HEK293 (cell line): Measurements from ENCODE around the gene EBP.

Experiments
- EGR2 ChIP-seq: fragments of 450-650 bp; formaldehyde crosslinking; IDR thresholded peaks from 2 replicates; pipeline ENCODE4 v1.5.1; 2016; ENCODE audit warnings: low read depth, missing biosample characterization, missing genetic modification characterization
- HOXD13 ChIP-seq: sonication (generic); formaldehyde crosslinking; IDR thresholded peaks from 2 replicates; pipeline ENCODE4 v1.8.0; 2022; ENCODE audit warnings: missing genetic modification reagents, borderline replicate concordance
- KLF1 ChIP-seq: fragments of 450-650 bp; formaldehyde crosslinking; IDR thresholded peaks from 2 replicates; pipeline ENCODE4 v1.5.1; 2016; ENCODE audit warnings: missing biosample characterization, missing genetic modification characterization
- KLF10 ChIP-seq: fragments of 450-650 bp; IDR thresholded peaks from 2 replicates; pipeline ENCODE4 v1.5.1; 2018; ENCODE audit warnings: missing biosample characterization, mild to moderate bottlenecking, missing genetic modification characterization
- KLF16 ChIP-seq: fragments of 450-650 bp; formaldehyde crosslinking; IDR thresholded peaks from 2 replicates; pipeline ENCODE4 v1.5.1; 2017; ENCODE audit warnings: missing biosample characterization, missing genetic modification characterization
- SCRT1 ChIP-seq: fragments of 450-650 bp; formaldehyde crosslinking; IDR thresholded peaks from 2 replicates; pipeline ENCODE4 v1.5.1; 2016; ENCODE audit warnings: missing biosample characterization, missing genetic modification characterization, borderline replicate concordance
- SP2 ChIP-seq: fragments of 450-650 bp; formaldehyde crosslinking; IDR thresholded peaks from 2 replicates; pipeline ENCODE4 v1.5.1; 2016; ENCODE audit warnings: missing biosample characterization, missing genetic modification characterization
- SP7 ChIP-seq: fragments of 450-650 bp; formaldehyde crosslinking; IDR thresholded peaks from 2 replicates; pipeline ENCODE4 v1.5.1; 2016; ENCODE audit warnings: missing biosample characterization, missing genetic modification characterization
- YY2 ChIP-seq: fragments of 450-650 bp; formaldehyde crosslinking; IDR thresholded peaks from 2 replicates; pipeline ENCODE4 v1.5.1; 2016; ENCODE audit warnings: missing biosample characterization, missing genetic modification characterization
- ZBTB48 ChIP-seq: fragments of 450-650 bp; formaldehyde crosslinking; IDR thresholded peaks from 2 replicates; pipeline ENCODE4 v1.5.1; 2016; ENCODE audit warnings: missing biosample characterization, missing genetic modification characterization
- ZBTB8A ChIP-seq: fragments of 450-650 bp; formaldehyde crosslinking; IDR thresholded peaks from 2 replicates; pipeline ENCODE4 v1.5.1; 2016; ENCODE audit warnings: missing biosample characterization, missing genetic modification characterization
- ZFHX2 ChIP-seq: fragments of 450-650 bp; formaldehyde crosslinking; conservative IDR thresholded peaks from 2 replicates; pipeline ENCODE4 v1.5.1; 2016; ENCODE audit warnings: missing biosample characterization, missing genetic modification characterization
- ZNF10 ChIP-seq: fragments of 450-650 bp; formaldehyde crosslinking; IDR thresholded peaks from 2 replicates; pipeline ENCODE4 v1.5.1; 2017; ENCODE audit warnings: missing biosample characterization, missing genetic modification characterization
- ZNF112 ChIP-seq: fragments of 450-650 bp; formaldehyde crosslinking; IDR thresholded peaks from 2 replicates; pipeline ENCODE4 v1.5.0; 2017; ENCODE audit warnings: missing biosample characterization, missing genetic modification characterization
- ZNF169 ChIP-seq: fragments of 450-650 bp; formaldehyde crosslinking; IDR thresholded peaks from 2 replicates; pipeline ENCODE4 v1.5.1; 2016; ENCODE audit warnings: missing biosample characterization, missing genetic modification characterization
- ZNF175 ChIP-seq: fragments of 450-650 bp; formaldehyde crosslinking; IDR thresholded peaks from 2 replicates; pipeline ENCODE4 v1.5.1; 2016; ENCODE audit warnings: missing biosample characterization, missing genetic modification characterization
- ZNF2 ChIP-seq: fragments of 450-650 bp; formaldehyde crosslinking; IDR thresholded peaks from 2 replicates; pipeline ENCODE4 v1.5.1; 2016; ENCODE audit warnings: missing biosample characterization, missing genetic modification characterization
- ZNF214 ChIP-seq: fragments of 450-650 bp; formaldehyde crosslinking; IDR thresholded peaks from 2 replicates; pipeline ENCODE4 v1.5.1; 2017; ENCODE audit warnings: missing biosample characterization, mild to moderate bottlenecking, missing genetic modification characterization, borderline replicate concordance
- ZNF221 ChIP-seq: fragments of 450-650 bp; formaldehyde crosslinking; IDR thresholded peaks from 2 replicates; pipeline ENCODE4 v1.5.1; 2017; ENCODE audit warnings: missing biosample characterization, missing genetic modification characterization, borderline replicate concordance
- ZNF391 ChIP-seq: fragments of 450-650 bp; formaldehyde crosslinking; IDR thresholded peaks from 2 replicates; pipeline ENCODE4 v1.5.1; 2016; ENCODE audit warnings: low read depth, missing biosample characterization, missing genetic modification characterization, borderline replicate concordance
- ZNF423 ChIP-seq: fragments of 450-650 bp; formaldehyde crosslinking; IDR thresholded peaks from 2 replicates; pipeline ENCODE4 v1.5.1; 2016; ENCODE audit warnings: missing biosample characterization, missing genetic modification characterization
- ZNF501 ChIP-seq: fragments of 450-650 bp; formaldehyde crosslinking; IDR thresholded peaks from 2 replicates; pipeline ENCODE4 v1.5.1; 2016; ENCODE audit warnings: missing biosample characterization, missing genetic modification characterization
- ZNF600 ChIP-seq: fragments of 450-650 bp; formaldehyde crosslinking; IDR thresholded peaks from 2 replicates; pipeline ENCODE4 v1.5.1; 2016; ENCODE audit warnings: missing biosample characterization, missing genetic modification characterization
- ZNF610 ChIP-seq: fragments of 450-650 bp; formaldehyde crosslinking; IDR thresholded peaks from 2 replicates; pipeline ENCODE4 v1.5.1; 2016; ENCODE audit warnings: missing biosample characterization, missing genetic modification characterization, borderline replicate concordance
- ZNF660 ChIP-seq: fragments of 450-650 bp; IDR thresholded peaks from 2 replicates; pipeline ENCODE4 v1.5.1; 2018; ENCODE audit warnings: missing biosample characterization, mild to moderate bottlenecking, missing genetic modification characterization
- ZXDB ChIP-seq: fragments of 450-650 bp; formaldehyde crosslinking; IDR thresholded peaks from 2 replicates; pipeline ENCODE4 v1.5.1; 2016; ENCODE audit warnings: missing biosample characterization, missing genetic modification characterization
- TF ChIP-seq, protein P1 (sequence below): fragments of 450-650 bp; formaldehyde crosslinking; IDR thresholded peaks from 2 replicates; pipeline ENCODE4 v1.5.1; 2016; ENCODE audit warnings: missing biosample characterization, missing genetic modification characterization
- TF ChIP-seq, protein P2 (sequence below): fragments of 450-650 bp; formaldehyde crosslinking; IDR thresholded peaks from 2 replicates; pipeline ENCODE4 v1.5.1; 2016; ENCODE audit warnings: missing biosample characterization, missing genetic modification characterization
- TF ChIP-seq, protein P3 (sequence below): IDR thresholded peaks from 2 replicates; pipeline ENCODE4 v1.6.1; 2011; ENCODE audit warnings: mild to moderate bottlenecking, low read depth, low read length, borderline replicate concordance
- TF ChIP-seq, protein P4 (sequence below): fragments of 450-650 bp; formaldehyde crosslinking; IDR thresholded peaks from 2 replicates; pipeline ENCODE4 v1.5.1; 2016; ENCODE audit warnings: missing biosample characterization, missing genetic modification characterization
- TF ChIP-seq, protein P5 (sequence below): fragments of 450-650 bp; formaldehyde crosslinking; IDR thresholded peaks from 2 replicates; pipeline ENCODE4 v1.5.1; 2016; ENCODE audit warnings: missing biosample characterization, missing genetic modification characterization
- TF ChIP-seq, protein P6 (sequence below): fragments of 450-650 bp; formaldehyde crosslinking; IDR thresholded peaks from 2 replicates; pipeline ENCODE4 v1.5.1; 2016; ENCODE audit warnings: missing biosample characterization, missing genetic modification characterization

EBP gene

DNA sequence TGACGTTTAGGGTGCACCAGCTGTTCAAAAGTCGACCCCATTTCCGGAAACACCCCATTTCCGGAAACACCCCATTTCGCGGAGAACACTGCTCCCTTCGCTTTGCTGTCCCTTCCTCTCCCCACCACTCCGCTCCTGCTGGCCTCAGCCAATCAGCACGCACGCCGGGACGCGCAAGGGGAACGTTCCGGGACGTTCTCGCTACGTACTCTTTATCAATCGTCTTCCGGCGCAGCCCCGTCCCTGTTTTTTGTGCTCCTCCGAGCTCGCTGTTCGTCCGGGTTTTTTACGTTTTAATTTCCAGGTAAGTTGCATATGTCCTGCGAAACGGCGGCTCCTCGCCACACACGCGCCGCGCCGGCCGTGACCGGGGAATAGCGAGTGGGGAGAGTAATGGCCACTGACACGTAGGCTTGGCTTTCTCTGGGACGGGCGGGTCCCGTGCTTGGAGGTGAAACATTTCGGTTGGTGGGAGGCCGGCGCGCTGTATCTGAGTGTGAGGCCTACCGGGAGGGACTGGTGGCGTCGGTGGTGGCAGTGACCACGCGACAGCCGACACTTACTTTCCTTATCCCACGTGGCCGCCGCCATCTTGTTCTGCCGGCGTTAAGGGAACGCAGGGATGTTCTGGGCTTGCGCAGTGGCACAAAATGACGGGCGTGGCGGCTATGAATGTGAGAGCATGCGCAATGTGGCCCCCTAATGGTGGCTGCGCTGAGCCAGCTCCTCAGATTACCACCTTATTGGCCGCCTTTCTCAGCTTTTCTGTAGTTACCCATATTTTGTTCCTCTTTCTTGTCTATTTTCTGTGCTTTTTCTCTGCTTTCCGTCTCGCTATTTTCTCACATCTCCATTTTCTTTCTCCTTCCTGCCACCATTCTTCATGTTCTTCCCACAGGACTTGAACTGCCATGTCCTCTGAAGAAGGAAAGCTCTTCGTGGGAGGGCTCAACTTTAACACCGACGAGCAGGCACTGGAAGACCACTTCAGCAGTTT lies 53.0 kb downstream of the EBP start, which contains the start of gene RBM3 (continued):
- TF ChIP-seq ZNF660 (tag by site-specific recombination) (peak; percentile 4; the same call in 1 of the 2 replicates), EGR2 (no peak), ZNF2 (tag by site-specific recombination) (peak; percentile 89; the same call in 1 of the 2 replicates), ZNF214 (tag by site-specific recombination) (no peak), ZBTB48 (tag by site-specific recombination) (peak; percentile 56; the same call in 1 of the 2 replicates), ZNF423 (tag by site-specific recombination) (no peak), SCRT1 (tag by site-specific recombination) (no peak), ZNF501 (tag by site-specific recombination) (peak; percentile 78; the same call in 1 of the 2 replicates), SP2 (peak; percentile 92), ZBTB8A (tag by site-specific recombination) (no peak), ZNF112 (tag by site-specific recombination) (no peak), ZNF391 (tag by site-specific recombination) (no peak), ZFHX2 (tag by site-specific recombination) (no peak; the same call in 1 of the 2 replicates), KLF1 (tag by site-specific recombination) (peak; percentile 85), YY2 (tag by site-specific recombination) (peak; percentile 92), ZNF169 (tag by site-specific recombination) (no peak), ZNF10 (tag by site-specific recombination) (no peak), ZNF610 (tag by site-specific recombination) (peak; percentile 37; the same call in 1 of the 2 replicates), KLF16 (tag by site-specific recombination) (no peak; the same call in 1 of the 2 replicates), ZNF221 (tag by site-specific recombination) (no peak), ZXDB (tag by site-specific recombination) (peak; percentile 93), ZNF175 (tag by site-specific recombination) (no peak), KLF10 (peak; percentile 95), ZNF600 (peak; percentile 85), HOXD13 (CRISPR knock-in tag) (peak; percentile 81), SP7 (tag by site-specific recombination) (peak; percentile 42)
- TF ChIP-seq, protein P1, sequence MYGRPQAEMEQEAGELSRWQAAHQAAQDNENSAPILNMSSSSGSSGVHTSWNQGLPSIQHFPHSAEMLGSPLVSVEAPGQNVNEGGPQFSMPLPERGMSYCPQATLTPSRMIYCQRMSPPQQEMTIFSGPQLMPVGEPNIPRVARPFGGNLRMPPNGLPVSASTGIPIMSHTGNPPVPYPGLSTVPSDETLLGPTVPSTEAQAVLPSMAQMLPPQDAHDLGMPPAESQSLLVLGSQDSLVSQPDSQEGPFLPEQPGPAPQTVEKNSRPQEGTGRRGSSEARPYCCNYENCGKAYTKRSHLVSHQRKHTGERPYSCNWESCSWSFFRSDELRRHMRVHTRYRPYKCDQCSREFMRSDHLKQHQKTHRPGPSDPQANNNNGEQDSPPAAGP (tag by site-specific recombination) = peak; percentile 61; the same call in 1 of the 2 replicates
- TF ChIP-seq, protein P2, sequence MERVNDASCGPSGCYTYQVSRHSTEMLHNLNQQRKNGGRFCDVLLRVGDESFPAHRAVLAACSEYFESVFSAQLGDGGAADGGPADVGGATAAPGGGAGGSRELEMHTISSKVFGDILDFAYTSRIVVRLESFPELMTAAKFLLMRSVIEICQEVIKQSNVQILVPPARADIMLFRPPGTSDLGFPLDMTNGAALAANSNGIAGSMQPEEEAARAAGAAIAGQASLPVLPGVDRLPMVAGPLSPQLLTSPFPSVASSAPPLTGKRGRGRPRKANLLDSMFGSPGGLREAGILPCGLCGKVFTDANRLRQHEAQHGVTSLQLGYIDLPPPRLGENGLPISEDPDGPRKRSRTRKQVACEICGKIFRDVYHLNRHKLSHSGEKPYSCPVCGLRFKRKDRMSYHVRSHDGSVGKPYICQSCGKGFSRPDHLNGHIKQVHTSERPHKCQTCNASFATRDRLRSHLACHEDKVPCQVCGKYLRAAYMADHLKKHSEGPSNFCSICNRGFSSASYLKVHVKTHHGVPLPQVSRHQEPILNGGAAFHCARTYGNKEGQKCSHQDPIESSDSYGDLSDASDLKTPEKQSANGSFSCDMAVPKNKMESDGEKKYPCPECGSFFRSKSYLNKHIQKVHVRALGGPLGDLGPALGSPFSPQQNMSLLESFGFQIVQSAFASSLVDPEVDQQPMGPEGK (tag by site-specific recombination) = no peak
- TF ChIP-seq, protein P3, sequence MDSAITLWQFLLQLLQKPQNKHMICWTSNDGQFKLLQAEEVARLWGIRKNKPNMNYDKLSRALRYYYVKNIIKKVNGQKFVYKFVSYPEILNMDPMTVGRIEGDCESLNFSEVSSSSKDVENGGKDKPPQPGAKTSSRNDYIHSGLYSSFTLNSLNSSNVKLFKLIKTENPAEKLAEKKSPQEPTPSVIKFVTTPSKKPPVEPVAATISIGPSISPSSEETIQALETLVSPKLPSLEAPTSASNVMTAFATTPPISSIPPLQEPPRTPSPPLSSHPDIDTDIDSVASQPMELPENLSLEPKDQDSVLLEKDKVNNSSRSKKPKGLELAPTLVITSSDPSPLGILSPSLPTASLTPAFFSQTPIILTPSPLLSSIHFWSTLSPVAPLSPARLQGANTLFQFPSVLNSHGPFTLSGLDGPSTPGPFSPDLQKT = peak; percentile 72; the same call in 1 of the 2 replicates
- TF ChIP-seq, protein P4, sequence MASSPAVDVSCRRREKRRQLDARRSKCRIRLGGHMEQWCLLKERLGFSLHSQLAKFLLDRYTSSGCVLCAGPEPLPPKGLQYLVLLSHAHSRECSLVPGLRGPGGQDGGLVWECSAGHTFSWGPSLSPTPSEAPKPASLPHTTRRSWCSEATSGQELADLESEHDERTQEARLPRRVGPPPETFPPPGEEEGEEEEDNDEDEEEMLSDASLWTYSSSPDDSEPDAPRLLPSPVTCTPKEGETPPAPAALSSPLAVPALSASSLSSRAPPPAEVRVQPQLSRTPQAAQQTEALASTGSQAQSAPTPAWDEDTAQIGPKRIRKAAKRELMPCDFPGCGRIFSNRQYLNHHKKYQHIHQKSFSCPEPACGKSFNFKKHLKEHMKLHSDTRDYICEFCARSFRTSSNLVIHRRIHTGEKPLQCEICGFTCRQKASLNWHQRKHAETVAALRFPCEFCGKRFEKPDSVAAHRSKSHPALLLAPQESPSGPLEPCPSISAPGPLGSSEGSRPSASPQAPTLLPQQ = peak; percentile 10; the same call in 1 of the 2 replicates
- TF ChIP-seq, protein P5, sequence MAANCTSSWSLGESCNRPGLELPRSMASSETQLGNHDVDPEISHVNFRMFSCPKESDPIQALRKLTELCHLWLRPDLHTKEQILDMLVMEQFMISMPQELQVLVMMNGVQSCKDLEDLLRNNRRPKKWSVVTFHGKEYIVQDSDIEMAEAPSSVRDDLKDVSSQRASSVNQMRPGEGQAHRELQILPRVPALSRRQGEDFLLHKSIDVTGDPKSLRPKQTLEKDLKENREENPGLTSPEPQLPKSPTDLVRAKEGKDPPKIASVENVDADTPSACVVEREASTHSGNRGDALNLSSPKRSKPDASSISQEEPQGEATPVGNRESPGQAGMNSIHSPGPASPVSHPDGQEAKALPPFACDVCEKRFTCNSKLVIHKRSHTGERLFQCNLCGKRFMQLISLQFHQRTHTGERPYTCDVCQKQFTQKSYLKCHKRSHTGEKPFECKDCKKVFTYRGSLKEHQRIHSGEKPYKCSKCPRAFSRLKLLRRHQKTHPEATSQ (tag by site-specific recombination) = peak; percentile 64; the same call in 1 of the 2 replicates
- TF ChIP-seq, protein P6, sequence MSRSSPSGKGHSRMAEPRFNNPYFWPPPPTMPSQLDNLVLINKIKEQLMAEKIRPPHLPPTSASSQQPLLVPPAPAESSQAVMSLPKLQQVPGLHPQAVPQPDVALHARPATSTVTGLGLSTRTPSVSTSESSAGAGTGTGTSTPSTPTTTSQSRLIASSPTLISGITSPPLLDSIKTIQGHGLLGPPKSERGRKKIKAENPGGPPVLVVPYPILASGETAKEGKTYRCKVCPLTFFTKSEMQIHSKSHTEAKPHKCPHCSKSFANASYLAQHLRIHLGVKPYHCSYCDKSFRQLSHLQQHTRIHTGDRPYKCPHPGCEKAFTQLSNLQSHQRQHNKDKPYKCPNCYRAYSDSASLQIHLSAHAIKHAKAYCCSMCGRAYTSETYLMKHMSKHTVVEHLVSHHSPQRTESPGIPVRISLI = peak; percentile 66; the same call in 1 of the 2 replicates
